ENCODE results near the gene KRTAP4-6.
"Not testable (repeated sequence)": the region's sequence is repeated elsewhere in the genome, so short reads cannot be mapped to it uniquely, and the experiment has no call there.

Gene KRTAP4-6

GRCh38 chr17:41144846-41145245 lies 4.5 kb upstream of the KRTAP4-6 start:
- no peak overlapping the region for H3K4me3 ChIP-seq (ENCODE audit: low read depth, low read length)
- TF ChIP-seq CTCF (IDR thresholded peaks at IDR 0.05; ENCODE audit: borderline replicate concordance, insufficient read depth, low read depth, low read length), result no peak

GRCh38 chr17:41141361-41141760 lies 1.0 kb upstream of the KRTAP4-6 start:
- no peak overlapping the region for H3K4me3 ChIP-seq (ENCODE audit: low read depth, low read length)
- TF ChIP-seq CTCF (IDR thresholded peaks at IDR 0.05; ENCODE audit: borderline replicate concordance, insufficient read depth, low read depth, low read length), result no peak

GRCh38 chr17:41139865-41140264 lies 479 bp downstream of the KRTAP4-6 start:
- not testable (repeated sequence) for H3K4me3 ChIP-seq (ENCODE audit: low read depth, low read length)

GRCh38 chr17:41133880-41134735 lies 6.2 kb downstream of the KRTAP4-6 start:
- H3K4me3 ChIP-seq (ENCODE audit: low read depth, low read length), result no peak overlapping the region
- TF ChIP-seq CTCF (IDR thresholded peaks at IDR 0.05; ENCODE audit: borderline replicate concordance, insufficient read depth, low read depth, low read length), result no peak

GRCh38 chr17:41131979-41132378 lies 8.4 kb downstream of the KRTAP4-6 start:
- no peak overlapping the region for H3K4me3 ChIP-seq (ENCODE audit: low read depth, low read length)
- no peak for TF ChIP-seq CTCF (IDR thresholded peaks at IDR 0.05; ENCODE audit: borderline replicate concordance, insufficient read depth, low read depth, low read length)

- H3K4me3 ChIP-seq (ENCODE audit: low read depth, low read length), result no peak overlapping the region
- no peak for TF ChIP-seq CTCF (IDR thresholded peaks at IDR 0.05; ENCODE audit: borderline replicate concordance, insufficient read depth, low read depth, low read length)
Observed at GRCh38 chr17:41127371-41127770, 13.0 kb downstream of the KRTAP4-6 start.

GRCh38 chr17:41126412-41126811 lies 13.9 kb downstream of the KRTAP4-6 start:
- TF ChIP-seq CTCF (IDR thresholded peaks at IDR 0.05; ENCODE audit: borderline replicate concordance, insufficient read depth, low read depth, low read length), result no peak
- no peak overlapping the region for H3K4me3 ChIP-seq (ENCODE audit: low read depth, low read length)
